HG02840 (cell line): ENCODE data around the gene ZNF765.
"Not testable (repeated sequence)": the region's sequence is repeated elsewhere in the genome, so short reads cannot be mapped to it uniquely, and the experiment has no call there.

ENCODE experiments used
- ATAC-seq: cut with Tn5 transposase; IDR thresholded peaks from one replicate; pipeline ENCODE4 v1.9.1; 2021; ENCODE audit warnings: mild to moderate bottlenecking, moderate library complexity, moderate number of reproducible peaks; ENCODE audit not compliant: unreplicated experiment, low FRiP score

The ZNF765 gene

DNA sequence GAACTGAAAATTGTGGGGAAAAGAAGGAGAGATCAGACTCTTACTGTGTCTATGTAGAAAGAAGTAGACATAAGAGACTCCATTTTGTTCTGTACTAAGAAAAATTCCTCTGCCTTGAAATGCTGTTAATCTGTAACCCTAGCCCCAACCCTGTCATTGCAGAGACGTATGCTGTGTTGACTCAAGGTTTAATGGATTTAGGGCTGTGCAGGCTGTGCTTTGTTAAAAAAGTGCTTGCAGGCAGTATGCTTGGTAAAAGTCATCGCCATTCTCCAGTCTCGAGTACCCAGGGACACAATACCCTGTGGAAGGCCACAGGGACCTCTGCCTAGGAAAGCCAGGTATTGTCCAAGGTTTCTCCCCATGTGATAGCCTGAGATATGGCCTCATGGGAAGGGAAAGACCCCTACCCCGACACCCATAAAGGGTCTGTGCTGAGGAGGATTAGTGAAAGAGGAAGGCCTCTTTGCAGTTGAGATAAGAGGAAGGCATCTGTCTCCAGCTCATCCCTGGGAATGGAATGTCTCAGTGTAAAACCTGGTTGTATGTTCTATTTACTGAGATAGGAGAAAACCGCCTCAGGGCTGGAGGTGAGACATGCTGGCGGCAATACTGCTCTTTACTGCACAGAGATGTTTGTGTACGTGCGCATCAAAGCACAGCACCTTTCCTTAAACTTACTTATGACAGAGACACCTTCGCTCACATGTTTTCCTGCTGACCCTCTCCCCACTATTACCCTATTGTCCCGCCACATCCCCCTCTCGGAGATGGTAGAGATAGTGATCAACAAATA is 25.8 kb downstream of the ZNF765 start:
- ATAC-seq: not testable (repeated sequence)

- ATAC-seq: no peak
These were observed 27.6 kb downstream of the ZNF765 start for GRCh38 chr19:53422551-53422950.

DNA sequence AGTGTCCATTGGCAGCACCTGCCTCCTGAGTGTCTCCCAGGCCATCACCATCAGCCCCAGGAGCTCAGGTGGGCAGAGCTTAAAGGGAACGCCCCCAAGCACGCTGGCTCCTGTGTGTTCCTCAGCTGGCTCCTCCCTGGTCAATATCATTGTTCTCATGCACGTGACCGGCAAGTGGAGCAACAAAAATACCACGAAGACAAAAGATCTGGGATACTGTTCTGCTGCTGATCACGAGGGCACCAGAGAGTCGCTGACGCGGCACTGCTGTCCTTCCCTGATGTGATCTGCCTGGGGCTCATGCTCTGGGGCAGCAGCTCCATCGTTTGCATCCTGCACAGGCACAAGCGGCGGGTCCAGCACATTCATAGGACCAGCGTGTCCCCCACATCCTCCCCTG is 28.1 kb downstream of the ZNF765 start:
- not testable (repeated sequence) for ATAC-seq

- not testable (repeated sequence) for ATAC-seq
These were observed 28.7 kb downstream of the ZNF765 start for GRCh38 chr19:53423680-53424079.

GRCh38 chr19:53424968-53425597 is 30.1 kb downstream of the ZNF765 start:
- ATAC-seq: no peak

GRCh38 chr19:53431399-53432087 is 36.6 kb downstream of the ZNF765 start, which contains the start of gene ZNF761:
Gene ZNF761, plus strand, starts transcription at chr19:53431984. Its CDS starts 15,285 bp downstream, at chr19:53447269.
- ATAC-seq: peak; percentile 95

DNA sequence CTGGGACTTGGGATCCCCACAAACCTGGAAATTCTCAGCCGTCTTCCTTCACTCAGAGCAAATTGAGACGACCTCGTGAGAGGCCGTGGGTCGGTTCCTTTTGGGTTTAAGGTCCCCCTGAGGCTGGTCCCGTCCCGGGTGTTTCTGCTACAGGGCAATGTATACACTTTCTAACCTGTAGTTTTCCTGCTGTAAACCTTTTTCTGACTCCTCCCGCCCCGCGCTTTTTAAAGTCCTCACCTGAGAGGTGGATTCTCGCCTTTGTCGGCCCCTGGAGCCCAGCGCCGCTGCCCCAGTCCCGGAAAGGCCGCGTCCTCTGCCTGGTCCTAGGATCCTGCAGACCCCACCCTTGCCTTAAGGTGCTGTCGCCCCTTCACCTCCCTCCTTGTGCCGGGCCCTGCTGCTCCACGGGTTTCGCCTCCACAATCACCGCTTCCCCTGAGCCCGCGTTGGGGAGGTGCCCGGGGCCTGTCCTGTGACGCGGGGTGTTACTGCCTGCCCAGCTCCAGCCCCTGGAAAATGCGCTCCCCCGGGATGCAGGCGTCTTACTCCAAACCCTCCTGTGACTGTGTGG is 37.2 kb downstream of the ZNF765 start:
- ATAC-seq: no peak

- not testable (repeated sequence) for ATAC-seq
These were observed 48.9 kb downstream of the ZNF765 start for GRCh38 chr19:53443809-53444208.

DNA sequence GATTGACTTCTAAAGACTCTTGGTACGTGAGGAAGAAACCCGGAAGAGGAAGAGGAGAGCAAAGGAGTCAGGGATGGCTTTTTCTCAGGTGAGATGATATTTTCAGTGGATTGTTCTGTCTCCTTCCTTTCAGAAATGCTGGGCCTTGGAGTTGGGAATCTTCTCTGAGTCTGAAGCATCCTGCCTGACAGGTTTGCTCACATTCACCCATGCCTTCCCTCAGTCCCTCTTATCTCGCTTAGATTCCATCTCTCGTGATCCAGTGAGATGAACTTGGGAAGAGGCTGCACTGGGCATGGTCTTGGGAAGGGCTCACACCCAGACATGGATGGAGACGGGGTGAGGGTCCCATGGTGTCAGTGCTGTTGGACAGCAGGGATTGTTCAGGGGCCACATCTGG is 52.2 kb downstream of the ZNF765 start:
- ATAC-seq: not testable (repeated sequence)

DNA sequence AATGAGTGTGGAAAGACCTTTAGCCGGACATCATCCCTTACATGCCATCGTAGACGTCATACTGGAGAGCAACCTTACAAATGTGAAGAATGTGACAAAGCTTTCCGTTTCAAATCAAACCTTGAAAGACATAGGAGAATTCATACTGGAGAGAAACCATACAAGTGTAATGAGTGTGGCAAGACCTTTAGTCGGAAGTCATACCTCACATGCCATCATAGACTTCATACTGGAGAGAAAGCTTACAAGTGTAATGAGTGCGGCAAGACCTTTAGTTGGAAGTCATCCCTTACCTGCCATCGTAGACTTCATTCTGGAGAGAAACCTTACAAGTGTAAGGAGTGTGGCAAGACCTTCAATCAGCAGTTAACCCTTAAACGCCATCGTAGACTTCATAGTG is 60.9 kb downstream of the ZNF765 start:
- no peak for ATAC-seq

DNA sequence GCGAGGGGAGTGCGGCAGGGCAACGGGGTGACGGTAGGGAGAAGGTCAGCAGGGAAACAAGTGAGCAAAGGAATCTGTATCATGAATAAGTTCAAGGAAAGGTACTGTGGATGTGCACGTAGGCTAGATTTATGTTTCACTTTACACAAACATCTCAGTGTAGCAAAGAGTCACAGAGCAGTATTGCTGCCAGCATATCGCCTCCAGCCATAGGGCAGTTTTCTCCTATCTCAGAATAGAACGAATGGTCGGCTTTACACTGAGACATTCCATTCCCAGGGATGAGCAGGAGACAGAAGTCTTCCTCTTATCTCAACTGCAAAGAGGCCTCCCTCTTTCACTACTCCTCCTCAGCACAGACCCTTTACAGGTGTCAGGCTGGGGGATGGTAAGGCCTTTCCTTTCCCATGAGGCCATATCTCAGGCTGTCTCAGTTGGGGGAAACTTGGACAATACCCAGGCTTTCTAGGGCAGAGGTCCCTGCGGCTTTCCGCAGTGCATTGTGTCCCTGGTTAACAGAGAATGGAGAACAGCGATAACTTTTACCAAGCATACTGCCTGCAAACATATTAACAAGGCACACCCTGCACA is 65.3 kb downstream of the ZNF765 start:
- ATAC-seq: not testable (repeated sequence)

- no peak for ATAC-seq
These were observed 66.9 kb downstream of the ZNF765 start for GRCh38 chr19:53461866-53462265.

DNA sequence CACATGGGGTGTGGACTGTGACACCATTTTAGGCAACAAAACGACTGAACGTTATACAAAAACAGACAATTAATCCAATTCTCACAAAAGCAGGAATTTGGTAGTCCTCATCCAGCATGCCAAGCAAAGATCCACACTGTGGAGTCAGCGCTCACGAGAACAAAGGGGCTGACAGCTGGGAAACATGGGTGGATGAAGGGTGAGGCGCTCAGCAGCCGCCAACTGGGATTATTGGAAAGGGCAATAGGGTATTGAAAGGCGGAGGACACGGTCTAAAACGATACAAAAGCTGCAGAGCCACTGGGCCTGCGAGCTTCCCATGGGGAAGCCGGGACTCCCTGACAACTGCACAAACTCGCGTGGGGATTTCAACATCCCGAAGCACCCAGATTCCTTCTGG is 67.9 kb downstream of the ZNF765 start:
- ATAC-seq: no peak

- no peak for ATAC-seq
These were observed 68.3 kb downstream of the ZNF765 start for GRCh38 chr19:53463263-53463662.

DNA sequence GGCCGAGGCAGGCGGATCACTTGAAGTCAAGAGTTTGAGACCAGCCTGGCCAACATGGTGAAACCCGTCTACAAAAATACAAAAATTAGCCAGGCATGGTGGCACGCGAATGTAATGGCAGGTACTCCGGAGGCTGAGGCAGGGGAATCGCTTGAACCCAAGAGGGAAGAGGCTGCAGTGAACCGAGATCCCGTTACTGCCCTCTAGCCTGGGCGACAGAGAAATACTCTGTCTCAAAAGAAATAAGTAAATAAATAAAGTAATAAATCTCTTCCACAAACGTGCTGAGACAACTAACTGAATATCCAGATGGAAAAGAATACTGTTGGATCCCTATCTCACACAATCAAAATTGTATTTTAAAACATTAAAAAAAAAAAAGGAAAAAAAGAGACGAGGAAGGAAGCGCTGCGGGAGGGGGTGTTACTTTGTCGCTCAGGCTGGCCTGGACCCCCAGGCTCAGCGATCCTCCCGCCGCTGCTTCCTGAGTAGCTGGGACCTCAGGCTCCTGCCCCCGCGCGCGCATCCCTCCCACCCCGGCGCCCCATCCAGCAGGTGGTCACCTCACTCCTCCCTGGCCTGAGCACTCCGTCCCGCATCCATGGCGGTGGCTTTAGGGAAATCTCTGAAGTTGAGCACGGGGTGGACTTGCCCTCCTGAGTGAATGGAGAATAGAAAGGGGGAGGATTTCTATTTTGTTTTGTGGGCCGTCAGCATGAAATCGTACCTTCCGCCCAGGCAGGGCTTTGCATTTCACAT is 72.0 kb downstream of the ZNF765 start:
- ATAC-seq: no peak

DNA sequence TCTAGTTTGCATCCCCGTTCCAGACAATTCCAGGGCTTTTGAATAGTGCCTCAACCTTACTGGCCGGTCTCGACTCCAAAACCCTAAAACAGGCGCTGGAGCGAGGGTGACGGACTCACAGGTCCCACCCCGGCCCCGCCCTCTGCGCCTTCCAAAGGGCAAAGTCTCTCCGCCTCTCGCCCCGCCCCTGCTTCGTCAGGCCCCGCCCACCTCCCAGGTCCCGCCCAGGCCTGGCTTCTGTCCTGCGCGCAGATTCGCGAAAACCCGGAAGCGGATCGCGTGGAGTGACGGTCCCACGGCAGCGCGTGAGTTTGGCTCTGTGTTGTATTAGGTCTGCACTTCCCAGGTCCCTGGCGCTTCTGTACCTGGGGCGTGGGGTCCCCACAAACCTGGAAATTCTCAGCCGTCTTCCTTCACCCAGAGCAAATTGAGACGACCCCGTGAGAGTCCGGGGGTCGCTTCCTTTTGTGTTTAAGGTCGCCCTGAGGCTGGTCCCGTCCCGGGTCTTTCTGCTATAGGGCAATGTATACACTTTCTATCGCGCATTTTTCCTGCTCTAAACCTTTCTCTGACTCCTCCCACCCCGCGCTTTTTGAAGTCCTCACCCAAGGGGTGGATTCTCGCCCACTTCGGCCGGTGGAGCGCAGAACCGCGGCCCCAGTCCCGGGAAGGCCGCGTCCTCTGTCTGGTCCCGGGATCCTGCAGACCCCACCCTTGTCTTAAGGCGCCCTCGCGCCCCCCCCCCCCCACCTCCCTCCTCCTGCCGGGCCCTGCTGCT is 72.7 kb downstream of the ZNF765 start, which contains the start of gene ZNF813:
Gene ZNF813 (plus strand): TSS at position 249 of the 778 bp plus-strand sequence. CDS start 16,090 bp downstream, outside the sequence.
- ATAC-seq: peak; percentile 93

- not testable (repeated sequence) for ATAC-seq
These were observed 73.7 kb downstream of the ZNF765 start for GRCh38 chr19:53468628-53469027.

DNA sequence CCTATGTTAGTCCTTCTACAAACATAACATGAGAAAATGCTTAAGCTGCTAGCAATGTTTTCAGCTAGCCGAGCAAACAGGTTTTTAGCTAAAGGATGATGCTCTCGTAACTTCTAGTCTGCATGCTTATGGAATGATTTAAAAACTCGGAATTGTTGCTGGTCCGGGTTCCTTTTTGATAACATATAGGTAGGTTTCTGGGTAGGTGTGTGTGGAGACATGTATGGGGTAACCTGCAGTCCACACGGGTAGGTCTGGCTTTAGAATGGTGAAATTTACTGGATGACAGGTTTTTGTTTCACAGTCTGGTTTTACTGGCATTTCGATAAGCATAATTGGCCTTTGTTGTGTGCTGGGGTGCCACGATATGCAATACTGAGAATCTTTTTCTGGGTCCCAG is 77.0 kb downstream of the ZNF765 start:
- ATAC-seq: no peak

DNA sequence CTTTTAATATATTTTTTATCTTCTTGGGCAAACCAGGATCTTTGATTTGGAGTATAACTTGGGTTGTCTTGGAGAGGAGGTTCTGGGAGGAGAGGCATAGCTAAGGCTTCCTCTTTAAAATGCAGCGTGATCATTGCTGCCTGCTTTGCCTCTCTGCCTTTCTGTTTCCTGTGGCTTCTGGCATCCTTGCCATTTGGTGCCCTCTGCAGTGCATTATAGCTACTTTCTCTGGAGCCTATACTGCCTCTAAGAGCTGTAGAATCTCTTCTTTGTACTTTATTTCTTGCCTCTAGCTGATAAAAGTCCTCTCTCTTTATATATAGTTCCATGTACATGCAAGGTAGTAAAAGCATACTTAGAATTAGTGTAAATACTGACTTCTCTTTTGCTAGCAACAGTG is 79.9 kb downstream of the ZNF765 start:
- not testable (repeated sequence) for ATAC-seq
